GM21515 (cell line): ENCODE measurements around the gene RBM19.

Experiments
- ATAC-seq: cut with Tn5 transposase; IDR thresholded peaks from one replicate; pipeline ENCODE4 v1.9.1; 2021; ENCODE audit not compliant: unreplicated experiment

Gene RBM19

DNA sequence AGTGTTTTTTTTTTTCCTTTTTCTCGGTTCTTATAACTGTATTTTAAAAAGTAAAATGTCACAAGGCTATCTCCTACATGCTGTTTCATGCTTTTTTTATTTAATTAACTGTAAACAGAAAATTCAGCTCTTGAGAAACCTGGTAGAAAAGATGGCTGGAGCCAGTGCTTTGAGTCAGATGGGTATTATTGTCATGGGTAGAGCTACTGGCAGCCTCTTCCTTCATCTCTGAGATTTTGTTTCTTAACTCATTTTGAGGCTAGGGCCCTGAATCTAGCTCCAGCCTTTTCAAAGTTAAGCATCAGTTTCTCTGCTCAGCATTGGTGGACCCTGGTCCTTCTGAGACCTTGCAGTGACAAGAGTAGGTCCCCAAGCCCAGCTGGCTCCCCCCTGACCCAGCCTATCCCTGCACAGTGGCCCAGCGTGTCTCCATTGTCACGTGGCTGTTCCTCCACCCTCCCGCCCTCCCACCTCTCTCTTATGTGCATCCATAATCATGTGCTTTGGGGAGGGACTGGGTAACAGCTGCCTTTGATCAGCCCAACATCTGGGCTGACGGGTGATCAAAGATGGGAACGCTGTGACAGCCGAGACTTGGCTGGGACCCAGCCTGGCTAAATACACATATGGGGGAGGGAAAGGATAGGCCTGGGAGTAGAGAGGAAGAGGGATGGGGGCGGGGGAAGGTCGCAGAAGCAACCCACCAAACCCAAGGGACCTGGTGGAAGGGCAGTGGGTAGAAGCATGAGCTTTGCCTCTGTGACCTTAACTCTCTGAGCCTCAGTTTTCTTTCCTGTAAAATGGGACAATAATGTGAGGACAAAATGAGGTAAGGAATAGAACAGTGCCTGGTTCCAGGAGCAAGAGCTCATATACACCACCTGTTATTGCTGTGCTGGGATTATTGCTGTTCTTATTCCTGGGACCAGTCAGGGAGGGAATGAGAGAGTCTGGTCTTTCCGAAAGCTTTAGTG lies 24.4 kb upstream of the RBM19 start:
- no peak for ATAC-seq

DNA sequence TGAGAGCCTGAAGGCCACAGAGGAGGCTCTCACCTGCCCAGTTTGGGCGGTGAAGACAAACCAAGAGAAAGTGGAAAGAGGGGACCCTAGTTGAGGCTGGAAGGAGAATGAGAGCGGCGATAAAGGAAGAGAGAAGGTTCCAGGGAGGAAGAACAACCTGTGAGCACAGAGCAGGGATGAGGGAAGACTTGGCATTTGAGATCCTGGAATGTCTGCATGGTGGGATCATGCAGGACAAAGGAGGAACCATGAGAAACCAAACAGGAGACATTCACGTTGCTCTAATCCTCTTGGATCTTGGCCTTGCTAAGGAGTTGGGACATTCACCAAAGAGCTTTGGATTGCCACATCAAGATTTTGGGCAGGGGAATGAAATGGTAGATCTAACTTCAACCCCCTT lies 22.9 kb upstream of the RBM19 start:
- ATAC-seq = no peak

DNA sequence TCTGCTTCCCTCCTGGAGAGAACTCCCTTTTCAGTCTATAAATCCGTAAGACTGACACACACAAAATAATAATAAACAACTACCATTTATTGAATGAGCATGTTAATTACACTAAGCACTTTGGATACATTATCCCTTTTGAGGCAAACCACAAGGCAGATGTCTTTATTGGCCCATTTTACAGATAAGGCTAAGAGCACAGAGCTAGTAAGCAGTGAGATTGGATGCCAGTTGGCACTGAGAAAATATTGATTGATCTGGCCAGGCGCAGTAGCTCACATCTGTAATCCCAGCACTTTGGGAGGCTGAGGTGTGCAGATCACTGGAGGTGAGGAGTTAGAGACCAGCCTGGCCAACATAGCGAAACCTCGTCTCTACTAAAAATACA lies 21.9 kb upstream of the RBM19 start:
- no peak for ATAC-seq

DNA sequence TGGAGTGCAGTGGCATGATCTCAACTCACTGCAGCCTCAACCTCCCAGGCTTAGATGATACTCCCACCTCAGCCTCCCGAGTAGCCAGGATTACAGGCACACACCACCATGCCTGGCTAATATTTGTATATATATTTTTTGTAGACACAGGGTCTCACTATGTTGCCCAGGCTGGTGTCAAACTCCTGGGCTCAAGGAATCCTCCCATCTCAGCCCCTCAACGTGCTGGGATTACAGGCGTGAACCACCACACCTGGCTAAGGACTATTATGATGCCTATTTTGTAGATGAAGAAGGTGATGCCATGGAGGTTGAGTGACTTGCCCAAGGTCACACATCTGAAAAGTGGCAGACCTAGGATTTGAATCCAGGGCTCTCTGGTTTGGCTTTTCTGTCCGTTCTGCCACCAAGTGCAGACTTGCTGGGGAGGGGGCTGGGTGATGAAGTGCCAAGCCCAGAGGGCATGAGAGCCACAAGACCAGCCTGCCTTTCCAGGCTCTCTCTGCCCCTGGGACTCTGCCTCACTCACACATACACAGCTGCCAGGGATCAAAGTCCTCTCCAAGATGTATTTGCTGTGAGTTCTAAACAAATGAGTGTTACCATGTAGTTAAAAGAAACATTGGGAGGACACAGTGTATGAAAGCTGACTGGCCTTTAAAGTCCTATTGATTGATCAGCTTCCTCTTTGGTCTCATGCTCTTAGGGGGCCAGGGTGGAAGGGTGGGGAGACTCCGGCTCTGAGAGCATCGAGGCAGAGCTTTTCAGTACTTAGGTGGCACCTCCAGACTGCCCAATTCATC lies 21.3 kb upstream of the RBM19 start:
- no peak for ATAC-seq

GRCh38 chr12:113984464-113984863 lies 18.3 kb upstream of the RBM19 start:
- ATAC-seq = no peak

DNA sequence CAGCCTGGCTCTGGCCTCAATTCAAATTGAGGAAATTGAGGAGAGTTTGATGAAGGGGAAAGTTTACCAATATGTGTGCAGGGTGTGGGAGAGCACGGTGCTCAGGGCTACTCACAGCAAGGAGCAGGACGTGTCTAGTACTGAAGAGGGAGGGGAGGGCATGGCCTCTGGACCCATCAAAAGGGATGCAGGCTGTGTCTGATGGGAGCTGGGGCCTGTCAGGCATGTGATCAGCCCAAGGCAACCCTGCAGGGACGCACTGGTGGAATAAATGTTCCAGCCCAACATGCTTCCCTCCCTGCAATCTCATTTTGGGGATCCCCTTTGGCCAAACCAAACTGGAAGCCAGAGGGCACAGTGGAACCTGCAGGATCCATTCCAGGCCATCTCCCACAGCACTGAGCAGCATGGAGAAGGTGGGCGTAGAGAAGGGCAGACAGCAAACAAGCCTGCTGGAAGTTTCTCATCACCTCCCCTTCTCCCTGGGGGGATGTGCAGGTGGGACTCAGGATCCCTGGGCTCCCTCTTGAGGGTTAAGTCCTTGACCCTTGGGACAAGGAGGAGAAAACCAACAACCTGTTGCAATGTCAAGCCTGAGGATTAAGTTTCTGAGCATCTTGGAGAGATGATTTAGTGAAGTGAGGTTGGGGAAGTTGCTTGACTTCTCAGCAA lies 17.8 kb upstream of the RBM19 start:
- ATAC-seq = no peak

DNA sequence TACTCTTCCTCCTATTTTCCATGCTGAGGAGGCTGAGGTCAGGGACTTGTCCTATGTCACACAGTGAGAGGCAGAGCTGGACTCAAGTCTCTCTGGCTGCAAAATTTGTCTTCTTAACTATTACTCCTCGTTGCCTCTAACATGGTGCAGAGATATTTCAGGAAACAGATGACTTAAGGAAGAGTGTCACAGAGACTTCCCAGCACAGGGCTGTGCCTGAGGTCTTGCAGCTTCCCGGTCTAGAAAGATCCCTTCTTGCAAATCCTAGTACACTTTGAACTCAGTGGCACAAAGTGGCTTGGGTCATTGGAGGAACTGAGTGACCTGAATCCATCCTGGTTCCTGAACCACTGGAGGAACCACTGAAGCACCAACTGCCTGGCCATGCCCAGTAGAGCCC lies 17.1 kb upstream of the RBM19 start:
- no peak for ATAC-seq

DNA sequence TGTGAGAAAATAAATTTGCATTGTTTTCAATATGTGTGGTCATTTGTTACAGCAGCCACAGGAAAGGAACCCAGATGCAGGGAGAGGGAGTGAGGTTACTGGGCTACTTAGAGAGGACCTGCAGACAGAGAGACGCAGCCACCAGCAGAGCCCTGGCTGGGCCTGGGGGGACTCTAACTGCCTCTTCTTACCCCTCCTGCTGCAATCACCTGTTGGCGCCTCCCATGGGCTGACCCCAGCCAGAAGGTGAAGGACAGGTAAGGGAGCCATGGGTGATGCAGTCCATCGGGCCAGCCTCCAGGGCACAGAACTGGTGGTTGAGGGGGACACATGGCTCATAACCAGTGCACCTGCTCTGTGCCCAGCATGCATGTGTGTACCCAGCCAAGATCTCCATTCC lies 15.8 kb upstream of the RBM19 start:
- no peak for ATAC-seq

GRCh38 chr12:113980537-113981337 lies 14.6 kb upstream of the RBM19 start:
- ATAC-seq = peak; percentile 74

GRCh38 chr12:113980054-113980453 lies 13.9 kb upstream of the RBM19 start:
- no peak for ATAC-seq

- ATAC-seq = no peak
Measured at GRCh38 chr12:113978080-113978479, 12.0 kb upstream of the RBM19 start.

- ATAC-seq = no peak
Measured at GRCh38 chr12:113974006-113974405, 7.9 kb upstream of the RBM19 start.

- no peak for ATAC-seq
Measured at GRCh38 chr12:113973109-113973904, 7.2 kb upstream of the RBM19 start.

GRCh38 chr12:113971392-113971791 lies 5.3 kb upstream of the RBM19 start:
- ATAC-seq = no peak

DNA sequence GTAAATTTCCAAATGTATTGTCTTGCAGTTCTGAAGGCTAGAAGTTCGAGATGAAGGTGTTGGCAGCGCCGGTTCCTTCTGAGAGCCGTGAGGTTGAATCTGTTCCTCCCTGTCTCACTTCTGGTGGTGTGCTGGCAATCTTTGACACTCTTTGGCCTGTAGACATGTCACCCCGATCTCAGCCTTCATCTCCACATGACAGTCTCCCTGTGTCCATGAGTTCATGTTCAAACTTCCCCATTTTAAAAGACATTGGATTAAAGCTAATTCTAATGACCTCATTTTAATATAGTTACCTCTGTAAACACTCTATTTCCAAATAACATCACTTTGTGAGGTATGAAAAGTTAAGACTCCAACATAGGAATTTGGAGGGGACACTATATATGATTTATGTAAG lies 4.1 kb upstream of the RBM19 start:
- no peak for ATAC-seq

DNA sequence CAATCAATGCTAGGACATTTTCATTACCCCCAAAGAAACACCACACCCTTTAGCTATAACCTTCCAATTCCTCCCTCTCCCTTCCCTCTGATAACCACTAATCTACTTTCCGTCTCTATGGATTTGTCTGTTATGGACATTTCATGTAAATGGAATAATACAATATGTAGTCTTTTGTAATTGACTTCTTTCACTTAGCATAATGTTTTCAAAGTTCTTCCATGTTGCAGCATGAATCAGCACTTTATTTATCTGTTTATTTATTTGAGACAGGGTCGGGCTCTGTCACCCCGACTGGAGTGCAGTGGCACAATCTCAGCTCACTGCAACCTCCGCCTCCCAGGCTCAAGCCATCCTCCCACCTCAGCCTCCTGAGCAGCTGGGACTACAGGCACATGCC lies 1.2 kb upstream of the RBM19 start:
- ATAC-seq = no peak

- ATAC-seq = no peak
Measured at GRCh38 chr12:113962733-113963132, 3.4 kb downstream of the RBM19 start.

DNA sequence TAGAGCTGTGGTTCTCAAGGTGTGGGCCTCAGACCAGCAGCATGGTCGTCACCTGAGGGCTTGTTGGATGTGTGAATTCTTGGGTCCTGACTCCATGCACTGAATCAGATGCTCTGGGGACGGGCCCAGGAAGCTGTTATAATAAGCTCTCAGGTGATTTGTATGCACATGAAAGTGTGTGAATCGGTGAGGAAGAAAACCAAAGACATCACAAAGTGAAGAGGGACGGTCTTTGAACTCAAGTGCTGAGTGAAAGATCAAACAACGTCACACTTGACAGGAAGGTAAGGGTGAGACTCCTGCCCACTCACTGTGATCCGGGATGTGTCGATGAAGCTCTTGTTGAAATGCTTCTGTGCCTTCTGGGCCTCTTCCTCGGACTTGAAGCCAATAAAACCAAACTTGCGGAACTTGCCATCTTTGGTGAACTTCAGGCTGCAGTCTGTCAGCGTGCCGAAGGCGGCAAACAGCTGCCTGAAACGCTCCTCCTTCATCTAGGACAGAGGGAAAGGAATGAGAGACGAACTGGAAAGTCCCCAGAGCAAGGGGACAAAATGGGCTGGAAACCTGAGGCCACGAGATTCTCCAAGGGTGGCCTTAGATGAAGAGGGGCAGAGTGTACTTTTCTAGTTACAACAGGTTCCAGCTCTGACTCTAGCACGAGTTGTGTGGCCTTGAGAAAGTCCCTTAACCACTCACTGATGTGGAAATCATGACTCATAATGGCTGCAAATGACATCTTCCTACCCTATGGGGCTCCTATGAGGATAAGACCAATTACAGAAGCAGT lies 4.0 kb downstream of the RBM19 start:
- no peak for ATAC-seq

- ATAC-seq = no peak
Measured at GRCh38 chr12:113960030-113960429, 6.1 kb downstream of the RBM19 start.
